ENCODE measurements around the gene CHSY1. TPM values are rescaled to one million over a fixed set of nuclear protein-coding genes. Genes with fewer than 3 reads are reported as not detected.
"Not testable (repeated sequence)": the region's sequence is repeated elsewhere in the genome, so short reads cannot be mapped to it uniquely, and the experiment has no call there.

CHSY1 gene
- total RNA-seq, 2 experiments from 2014 or later, result 5.0 to 14.3 TPM

- H3K27ac ChIP-seq (ENCODE audit: low read depth, low read length, poor library complexity, severe bottlenecking), result peak overlapping the region; percentile 82
- peak overlapping the region; percentile 76 for H3K4me2 ChIP-seq (ENCODE audit: low read length)
- TF ChIP-seq CTCF (conservative IDR thresholded peaks at IDR 0.05; ENCODE audit: low read length) (no peak), EZH2phosphoT487 (IDR thresholded peaks at IDR 0.05; ENCODE audit: borderline replicate concordance, low read depth, low read length) (no peak)
- intact Hi-C loops (cut with micrococcal nuclease; ENCODE audit: unreplicated experiment), result loop anchor here (1.0 to 5.0 kb wide), 2 partner anchors 70 to 115 kb away; no protein-coding TSS in a partner anchor
- ChIA-PET CTCF (ENCODE audit: unreplicated experiment) (interaction anchor here (0.5 to 1.0 kb wide), 3 partner anchors 10 to 528 kb away, joined by 3 to 4 read pairs (median 3); no protein-coding TSS in a partner anchor), POLR2A (interaction anchor here (0.9 to 1.6 kb wide), 4 partner anchors 9 to 121 kb away, joined by 3 to 7 read pairs (median 4); no protein-coding TSS in a partner anchor)
- H3K4me3 ChIP-seq (ENCODE audit: low read depth, low read length, poor library complexity, severe bottlenecking), result peak overlapping the region; percentile 44
- H3K9me3 ChIP-seq (ENCODE audit: low read length), result peaks cover 20% of the 10 kb centered on the region
- H2AFZ ChIP-seq (ENCODE audit: low read length), result peak overlapping the region; percentile 80
- H3K9me2 ChIP-seq (ENCODE audit: insufficient read depth, low read length), result no peaks in the 10 kb centered on the region
- H4K20me1 ChIP-seq (ENCODE audit: insufficient read depth, low read length), result no peaks in the 10 kb centered on the region
- no peak for DNase-seq (ENCODE audit: low spot score)
- no peaks in the 10 kb centered on the region; the same call in 1 of the 2 replicates for H3K36me3 ChIP-seq (ENCODE audit: insufficient read depth, low read length)
- H3K4me1 ChIP-seq (ENCODE audit: insufficient read depth, low read length, poor library complexity, severe bottlenecking), result peaks cover 40% of the 10 kb centered on the region
- no peaks in the 10 kb centered on the region for H3K79me2 ChIP-seq (ENCODE audit: insufficient read depth, low read depth, low read length)
- BruUV-seq (replicated peaks), result no TSS peak
Observed at GRCh38 chr15:101126618-101127505, 125.0 kb downstream of the CHSY1 start.

- Histone ChIP-seq H3K4me1 (ENCODE audit: insufficient read depth, low read length, poor library complexity, severe bottlenecking) (peaks cover 44% of the 10 kb centered on the region), H3K9me3 (ENCODE audit: low read length) (peaks cover 20% of the 10 kb centered on the region)
- CTCF ChIA-PET (ENCODE audit: unreplicated experiment); H3K4me2 ChIP-seq (ENCODE audit: low read length); H4K20me1 ChIP-seq (ENCODE audit: insufficient read depth, low read length); H3K4me3 ChIP-seq (ENCODE audit: low read depth, low read length, poor library complexity, severe bottlenecking); H3K36me3 ChIP-seq (ENCODE audit: insufficient read depth, low read length); H3K9me2 ChIP-seq (ENCODE audit: insufficient read depth, low read length); H3K27ac ChIP-seq (ENCODE audit: low read depth, low read length, poor library complexity, severe bottlenecking); H2AFZ ChIP-seq (ENCODE audit: low read length); DNase-seq (ENCODE audit: low spot score); H3K79me2 ChIP-seq (ENCODE audit: insufficient read depth, low read depth, low read length); BruUV-seq (replicated peaks): not testable (repeated sequence)
- POLR2A ChIA-PET, result interaction anchor here (0.6 to 1.6 kb wide), 4 partner anchors 10 to 223 kb away, joined by 3 to 7 read pairs (median 4); no protein-coding TSS in a partner anchor
- intact Hi-C loops (cut with micrococcal nuclease; ENCODE audit: unreplicated experiment), result loop anchor here (5.0 kb wide), 1 partner anchor 71 kb away; no protein-coding TSS in a partner anchor
Observed at GRCh38 chr15:101125881-101126428, 125.9 kb downstream of the CHSY1 start.

Other genes starting within 250 kb of the CHSY1 start
- gene SELENOS, start 25.4 kb upstream of the CHSY1 start, total RNA-seq (2014; rRNA removed; shearing (Covaris generic)), result 29.1 and 31.1 TPM in 2 replicates
- 36.1 and 36.5 TPM in 2 replicates for gene SELENOS, start 25.4 kb upstream of the CHSY1 start, total RNA-seq (2022)
- 54.3 and 70.9 TPM in 2 replicates for gene SNRPA1, start 43.2 kb upstream of the CHSY1 start, total RNA-seq (2014; rRNA removed; shearing (Covaris generic))
- gene SNRPA1, start 43.2 kb upstream of the CHSY1 start, total RNA-seq (2022), result 176 and 180 TPM in 2 replicates
- not detected in 2 replicates for gene PCSK6, start 237.7 kb upstream of the CHSY1 start, total RNA-seq (2014; rRNA removed; shearing (Covaris generic))
- gene PCSK6, start 237.7 kb upstream of the CHSY1 start, total RNA-seq (2022), result 0.57 TPM in 1 of 2 replicates, not detected in the other